Gastrocnemius medialis (tissue), 4 donors: ENCODE data around the gene CABCOCO1.

ENCODE experiments used
- POLR2A ChIP-seq, 2 donors: fragments of 450-650 bp; IDR thresholded peaks; one replicate each; pipeline ENCODE4 v1.6.1; 2017; ENCODE audit warnings: antibody characterized with exemption in 2 of 2, mild to moderate bottlenecking in 2 of 2, moderate library complexity in 2 of 2
- TF ChIP-seq, protein P1 (sequence below), 5 experiments: fragments of 450-650 bp in 3 of 5; fragments of 200-600 bp in 2 of 5; sonication (generic) in 2 of 5; IDR thresholded peaks in 4 of 5; conservative IDR thresholded peaks in 1 of 5; 1 replicate in 4 of 5; 2 replicates in 1 of 5; pipeline ENCODE4 v1.5.1; 2016 to 2019; ENCODE audit warnings: antibody characterized with exemption in 5 of 5, mild to moderate bottlenecking in 3 of 5, moderate library complexity in 3 of 5

DNA sequence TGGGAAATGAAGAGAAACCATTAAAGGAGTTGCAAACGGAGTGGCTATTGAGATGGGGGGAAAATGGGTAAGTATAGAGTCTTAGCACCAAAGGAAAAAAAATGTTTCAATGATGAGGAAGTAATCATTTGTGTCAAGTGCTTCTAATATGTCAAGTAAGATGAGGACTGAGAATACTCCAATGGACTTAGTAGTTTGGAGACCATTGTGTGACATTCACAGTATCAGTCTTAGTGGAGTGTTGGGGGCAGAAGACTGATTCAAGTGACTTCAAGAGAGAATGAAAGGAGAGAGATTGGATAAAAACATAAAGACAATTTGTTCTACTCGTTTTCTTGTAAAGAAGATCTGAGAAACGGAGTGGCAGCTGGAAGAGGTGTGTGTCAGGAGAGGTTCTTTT is 150.2 kb downstream of the CABCOCO1 start:
- no peak for TF ChIP-seq POLR2A (IDR thresholded peaks at IDR 0.05)
- TF ChIP-seq, protein P1, sequence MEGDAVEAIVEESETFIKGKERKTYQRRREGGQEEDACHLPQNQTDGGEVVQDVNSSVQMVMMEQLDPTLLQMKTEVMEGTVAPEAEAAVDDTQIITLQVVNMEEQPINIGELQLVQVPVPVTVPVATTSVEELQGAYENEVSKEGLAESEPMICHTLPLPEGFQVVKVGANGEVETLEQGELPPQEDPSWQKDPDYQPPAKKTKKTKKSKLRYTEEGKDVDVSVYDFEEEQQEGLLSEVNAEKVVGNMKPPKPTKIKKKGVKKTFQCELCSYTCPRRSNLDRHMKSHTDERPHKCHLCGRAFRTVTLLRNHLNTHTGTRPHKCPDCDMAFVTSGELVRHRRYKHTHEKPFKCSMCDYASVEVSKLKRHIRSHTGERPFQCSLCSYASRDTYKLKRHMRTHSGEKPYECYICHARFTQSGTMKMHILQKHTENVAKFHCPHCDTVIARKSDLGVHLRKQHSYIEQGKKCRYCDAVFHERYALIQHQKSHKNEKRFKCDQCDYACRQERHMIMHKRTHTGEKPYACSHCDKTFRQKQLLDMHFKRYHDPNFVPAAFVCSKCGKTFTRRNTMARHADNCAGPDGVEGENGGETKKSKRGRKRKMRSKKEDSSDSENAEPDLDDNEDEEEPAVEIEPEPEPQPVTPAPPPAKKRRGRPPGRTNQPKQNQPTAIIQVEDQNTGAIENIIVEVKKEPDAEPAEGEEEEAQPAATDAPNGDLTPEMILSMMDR (IDR thresholded peaks at IDR 0.05 in 4 of 5, conservative IDR thresholded peaks at IDR 0.05 in 1 of 5): no peak
